A673 (cell line): Measurements from ENCODE around the gene ADAMTSL1.

Experiments
- CTCF ChIP-seq: fragments of 300-800, 200-600 bp; sonication (generic); conservative IDR thresholded peaks from 2 replicates; pipeline ENCODE4 v1.5.1; 2017; ENCODE audit warnings: low read depth, mild to moderate bottlenecking, antibody characterized with exemption, low read length, moderate library complexity, mixed read lengths
- EZH2 ChIP-seq: fragments of 200-600 bp; sonication (generic); IDR thresholded peaks from 2 replicates; pipeline ENCODE4 v1.6.1; 2017; ENCODE audit warnings: borderline replicate concordance, low read depth, mild to moderate bottlenecking, mixed read lengths, antibody characterized with exemption, low read length; ENCODE audit not compliant: poor library complexity, severe bottlenecking

GRCh38 chr9:18881758-18882157 lies 407.8 kb downstream of the ADAMTSL1 start:
- TF ChIP-seq EZH2 (no peak), CTCF (no peak)
